ENCODE data around the gene BMPR1B.

BMPR1B gene

DNA sequence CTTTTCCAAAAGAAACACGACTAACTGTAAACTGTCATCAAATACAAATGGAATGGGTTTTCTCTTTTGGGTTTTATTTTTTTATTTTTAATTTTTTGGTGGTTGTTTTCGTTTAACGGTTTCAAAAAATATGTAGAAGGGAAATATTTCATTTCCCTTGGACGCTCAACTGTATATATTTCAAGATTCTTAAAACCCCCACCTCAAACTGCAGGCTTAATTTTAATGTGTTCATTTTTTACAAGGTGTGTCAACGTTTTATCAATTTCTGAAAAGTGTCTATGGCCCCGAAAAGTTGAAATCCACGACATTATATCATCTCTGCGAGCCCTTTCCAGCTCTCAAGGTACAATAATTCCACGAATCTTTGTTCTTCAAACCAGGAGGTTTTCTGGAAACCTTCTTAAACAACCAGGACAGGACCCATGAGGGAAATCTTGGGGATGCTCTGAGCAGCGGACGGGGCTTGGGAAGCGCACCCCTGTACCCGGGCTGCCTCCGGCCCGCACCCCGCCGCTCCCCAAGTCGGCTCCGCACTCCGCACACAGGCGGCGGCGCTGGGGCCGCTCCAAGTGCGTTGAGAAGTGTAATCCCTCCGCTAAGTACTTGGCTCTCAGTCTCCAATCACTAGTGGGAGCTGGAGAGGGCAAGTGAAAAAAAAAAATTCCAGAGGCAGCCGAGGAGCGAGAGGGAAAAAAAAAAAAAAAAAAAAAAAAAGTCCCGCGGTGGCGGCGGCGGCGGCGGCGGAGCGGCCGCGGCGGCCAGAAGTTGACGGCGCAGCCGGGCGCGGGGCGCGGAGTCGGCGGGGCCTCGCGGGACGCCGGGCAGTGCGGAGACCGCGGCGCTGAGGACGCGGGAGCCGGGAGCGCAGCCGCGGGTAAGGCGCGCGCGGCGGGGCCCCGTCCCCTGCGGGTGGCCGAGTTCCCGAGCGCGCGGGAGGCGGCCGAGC lies at the start of gene BMPR1B:
BMPR1B (plus strand) TSS at position 764 of the 949 bp plus-strand sequence. CDS start 346,470 bp downstream, outside the sequence.
- no peaks in the 10 kb centered on the region for H3K36me3 Mint-ChIP-seq (ENCODE audit: low read depth)
- no peak within 1 kb of the TSS for H3K27ac Mint-ChIP-seq
- H3K9me3 Mint-ChIP-seq: no peaks in the 10 kb centered on the region
- peaks cover 84% of the 10 kb centered on the region for H3K27me3 Mint-ChIP-seq
- peaks cover 11% of the 10 kb centered on the region for H3K4me1 Mint-ChIP-seq (ENCODE audit: low read depth)
- H3K4me3 Mint-ChIP-seq: peak within 1 kb of the TSS; percentile 69

DNA sequence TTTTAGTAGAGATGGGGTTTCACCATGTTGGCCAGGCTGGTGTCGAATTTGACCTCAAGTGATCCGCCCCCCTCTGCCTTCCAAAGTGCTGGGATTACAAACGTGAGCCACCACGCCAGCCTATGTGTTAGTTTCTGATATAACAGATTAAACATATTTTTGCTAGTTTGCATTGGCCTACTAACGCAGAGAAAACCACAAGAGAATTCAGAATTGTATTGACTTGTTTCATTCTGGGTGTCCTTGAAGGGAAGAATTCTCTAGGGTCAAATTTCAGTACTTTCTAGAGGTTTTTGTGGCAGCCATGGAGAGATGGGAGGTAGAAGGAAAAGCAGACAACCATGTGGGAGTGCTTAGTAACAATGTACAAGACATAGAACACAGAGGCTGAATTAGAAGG lies 46.1 kb upstream of the BMPR1B start:
- no peaks in the 10 kb centered on the region for H3K36me3 Mint-ChIP-seq (ENCODE audit: low read depth)
- H3K27me3 Mint-ChIP-seq: peaks cover 4% of the 10 kb centered on the region
- no peak overlapping the region for H3K27ac Mint-ChIP-seq
- H3K9me3 Mint-ChIP-seq: peaks cover under 1% of the 10 kb centered on the region
- H3K4me1 Mint-ChIP-seq (ENCODE audit: low read depth): no peaks in the 10 kb centered on the region
- no peak overlapping the region for H3K4me3 Mint-ChIP-seq

DNA sequence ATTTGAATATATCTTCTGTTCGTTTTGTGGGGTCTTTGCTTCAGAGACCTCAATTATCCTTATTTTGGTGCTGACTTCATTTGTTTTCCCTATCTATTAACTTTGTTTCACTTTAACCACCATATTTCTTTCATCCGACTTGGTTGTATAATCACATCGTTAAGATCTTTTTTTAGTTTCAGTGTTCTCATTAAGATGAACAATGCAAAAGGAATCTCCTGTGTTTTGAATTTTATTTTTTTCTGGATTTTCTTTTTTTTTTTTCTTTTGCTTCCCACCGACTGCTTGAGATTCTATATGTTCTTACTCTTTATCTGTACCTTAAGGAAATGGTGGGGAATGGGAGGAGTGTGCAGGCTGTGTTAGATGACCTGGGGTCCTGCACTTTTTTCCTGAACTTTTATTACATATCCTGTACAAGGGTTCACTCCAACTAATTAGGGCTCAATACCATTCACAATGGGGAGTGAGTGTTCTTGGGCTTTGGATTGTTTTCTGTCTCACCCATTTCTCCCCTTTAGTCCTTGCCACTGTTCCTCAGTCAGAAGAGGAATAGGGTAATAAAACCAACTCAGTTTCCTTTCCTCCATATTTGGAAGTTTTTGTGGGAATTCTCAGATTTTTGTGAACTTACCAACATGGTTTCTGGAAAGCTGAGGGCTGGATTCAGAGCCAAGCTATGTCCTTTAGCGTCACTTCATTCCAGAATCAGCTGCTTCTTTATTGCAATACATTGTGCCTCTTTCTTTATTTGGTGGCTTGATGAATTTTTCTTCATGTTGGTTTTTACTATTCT lies 43.2 kb upstream of the BMPR1B start:
- Mint-ChIP-seq H3K4me1 (ENCODE audit: low read depth) (no peaks in the 10 kb centered on the region), H3K27me3 (peaks cover 6% of the 10 kb centered on the region), H3K4me3 (no peak overlapping the region), H3K9me3 (no peaks in the 10 kb centered on the region), H3K27ac (no peak overlapping the region), H3K36me3 (ENCODE audit: low read depth) (no peaks in the 10 kb centered on the region)

- Mint-ChIP-seq H3K9me3 (no peaks in the 10 kb centered on the region), H3K27ac (no peak overlapping the region), H3K4me1 (ENCODE audit: low read depth) (no peaks in the 10 kb centered on the region), H3K27me3 (peaks cover 8% of the 10 kb centered on the region), H3K36me3 (ENCODE audit: low read depth) (no peaks in the 10 kb centered on the region), H3K4me3 (no peak overlapping the region)
Measured at GRCh38 chr4:94715726-94716125, 42.0 kb upstream of the BMPR1B start.

- Mint-ChIP-seq H3K4me1 (ENCODE audit: low read depth) (no peaks in the 10 kb centered on the region), H3K36me3 (ENCODE audit: low read depth) (no peaks in the 10 kb centered on the region), H3K4me3 (no peak overlapping the region), H3K27me3 (peaks cover 4% of the 10 kb centered on the region), H3K9me3 (no peaks in the 10 kb centered on the region), H3K27ac (no peak overlapping the region)
Measured at GRCh38 chr4:94721310-94721709, 36.4 kb upstream of the BMPR1B start.

GRCh38 chr4:94722270-94722669 lies 35.5 kb upstream of the BMPR1B start:
- no peaks in the 10 kb centered on the region for H3K4me1 Mint-ChIP-seq (ENCODE audit: low read depth)
- no peaks in the 10 kb centered on the region for H3K36me3 Mint-ChIP-seq (ENCODE audit: low read depth)
- no peak overlapping the region for H3K27ac Mint-ChIP-seq
- H3K27me3 Mint-ChIP-seq: peaks cover 8% of the 10 kb centered on the region
- no peaks in the 10 kb centered on the region for H3K9me3 Mint-ChIP-seq
- H3K4me3 Mint-ChIP-seq: no peak overlapping the region

DNA sequence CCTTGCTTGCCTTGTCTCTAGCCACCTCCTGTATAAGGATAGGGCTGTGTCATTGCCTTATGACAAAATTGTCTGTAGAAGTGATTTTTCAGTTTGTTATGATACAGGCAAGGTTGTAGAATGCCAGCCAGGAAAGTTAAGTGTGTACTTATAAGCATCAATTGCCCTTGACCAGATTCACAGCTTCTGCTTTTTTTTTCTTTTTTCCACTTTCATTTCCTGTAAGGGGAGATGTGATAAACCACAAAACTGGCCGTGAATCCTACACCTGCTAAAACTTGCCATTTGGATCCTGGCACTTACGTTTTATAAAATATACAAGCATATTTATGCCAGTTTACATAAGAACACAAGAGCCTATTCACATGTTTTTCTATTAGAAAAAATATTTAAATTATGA lies 35.0 kb upstream of the BMPR1B start:
- Mint-ChIP-seq H3K9me3 (no peaks in the 10 kb centered on the region), H3K27ac (no peak overlapping the region), H3K27me3 (peaks cover 8% of the 10 kb centered on the region), H3K4me3 (no peak overlapping the region), H3K36me3 (ENCODE audit: low read depth) (no peaks in the 10 kb centered on the region), H3K4me1 (ENCODE audit: low read depth) (no peaks in the 10 kb centered on the region)

- Mint-ChIP-seq H3K9me3 (no peaks in the 10 kb centered on the region), H3K36me3 (ENCODE audit: low read depth) (no peaks in the 10 kb centered on the region), H3K4me3 (no peak overlapping the region), H3K4me1 (ENCODE audit: low read depth) (no peaks in the 10 kb centered on the region), H3K27me3 (peaks cover 17% of the 10 kb centered on the region), H3K27ac (no peak overlapping the region)
Measured at GRCh38 chr4:94724016-94724790, 33.6 kb upstream of the BMPR1B start.

- peaks cover 13% of the 10 kb centered on the region for H3K27me3 Mint-ChIP-seq
- H3K9me3 Mint-ChIP-seq: no peaks in the 10 kb centered on the region
- H3K27ac Mint-ChIP-seq: no peak overlapping the region
- H3K36me3 Mint-ChIP-seq (ENCODE audit: low read depth): no peaks in the 10 kb centered on the region
- no peaks in the 10 kb centered on the region for H3K4me1 Mint-ChIP-seq (ENCODE audit: low read depth)
- H3K4me3 Mint-ChIP-seq: no peak overlapping the region
Measured at GRCh38 chr4:94726524-94727123, 31.1 kb upstream of the BMPR1B start.

GRCh38 chr4:94728056-94728766 lies 29.5 kb upstream of the BMPR1B start:
- H3K4me3 Mint-ChIP-seq: no peak overlapping the region
- no peaks in the 10 kb centered on the region for H3K4me1 Mint-ChIP-seq (ENCODE audit: low read depth)
- no peak overlapping the region for H3K27ac Mint-ChIP-seq
- peaks cover 13% of the 10 kb centered on the region for H3K27me3 Mint-ChIP-seq
- H3K36me3 Mint-ChIP-seq (ENCODE audit: low read depth): no peaks in the 10 kb centered on the region
- no peaks in the 10 kb centered on the region for H3K9me3 Mint-ChIP-seq

DNA sequence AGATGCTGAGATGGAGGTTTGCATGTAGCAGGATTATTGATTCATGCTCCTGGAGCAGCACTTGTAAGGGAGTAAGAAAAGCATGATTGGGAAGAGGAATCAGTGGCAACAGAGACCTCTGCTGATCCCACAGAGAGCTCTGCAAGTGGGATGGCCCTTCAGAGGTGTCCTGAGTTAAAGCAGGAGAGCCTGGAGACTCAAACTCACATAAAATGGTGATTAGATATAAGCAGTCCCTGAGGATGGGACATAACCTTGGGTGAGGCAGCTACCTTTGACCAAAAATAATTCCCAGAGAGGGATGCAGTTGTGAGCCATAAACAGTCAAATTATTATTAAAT lies 25.4 kb upstream of the BMPR1B start:
- Mint-ChIP-seq H3K4me3 (no peak overlapping the region), H3K4me1 (ENCODE audit: low read depth) (no peaks in the 10 kb centered on the region), H3K27ac (no peak overlapping the region), H3K27me3 (peaks cover 9% of the 10 kb centered on the region), H3K36me3 (ENCODE audit: low read depth) (no peaks in the 10 kb centered on the region), H3K9me3 (no peaks in the 10 kb centered on the region)

DNA sequence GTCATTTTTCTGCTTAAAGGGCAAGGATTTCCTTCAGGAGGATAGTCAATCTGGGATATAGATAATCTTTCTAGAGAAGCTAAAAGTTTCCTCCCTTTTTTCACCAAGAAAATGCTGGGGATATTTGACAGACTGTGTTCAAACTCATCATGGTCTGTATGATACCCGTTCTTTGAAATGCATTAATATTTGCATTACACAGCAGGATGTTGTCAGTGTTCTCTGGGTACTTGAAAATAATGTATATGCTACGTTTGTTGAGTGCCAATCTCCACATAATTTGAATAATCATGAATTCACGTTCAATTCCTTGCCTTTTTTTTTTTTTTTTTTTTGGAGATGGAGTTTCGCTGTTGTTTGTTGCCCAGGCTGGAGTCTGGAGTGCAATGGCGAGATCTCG lies 18.0 kb upstream of the BMPR1B start:
- Mint-ChIP-seq H3K36me3 (ENCODE audit: low read depth) (no peaks in the 10 kb centered on the region), H3K4me3 (no peak overlapping the region), H3K27me3 (peaks cover 7% of the 10 kb centered on the region), H3K4me1 (ENCODE audit: low read depth) (no peaks in the 10 kb centered on the region), H3K27ac (no peak overlapping the region), H3K9me3 (no peaks in the 10 kb centered on the region)

DNA sequence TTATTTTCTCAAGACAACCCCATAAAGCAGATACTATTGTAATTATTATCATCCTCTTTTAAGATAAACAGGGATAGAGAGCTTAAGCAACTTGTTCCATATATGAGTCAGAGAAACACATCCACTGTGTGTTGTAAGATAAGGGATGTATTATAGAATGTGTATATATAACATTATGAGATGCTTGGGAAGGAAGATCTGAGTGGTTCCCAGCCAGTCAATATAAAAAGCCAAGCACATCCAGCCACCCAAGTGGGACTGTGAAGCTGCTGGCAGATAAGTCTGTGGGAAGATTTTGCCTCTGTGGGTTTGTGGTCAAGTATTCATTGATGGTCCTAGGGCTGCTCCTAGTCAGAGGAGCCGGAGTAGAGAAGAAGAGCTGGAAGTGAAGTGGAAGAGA lies 16.5 kb upstream of the BMPR1B start:
- Mint-ChIP-seq H3K27ac (no peak overlapping the region), H3K4me1 (ENCODE audit: low read depth) (no peaks in the 10 kb centered on the region), H3K36me3 (ENCODE audit: low read depth) (no peaks in the 10 kb centered on the region), H3K27me3 (peaks cover 7% of the 10 kb centered on the region), H3K9me3 (no peaks in the 10 kb centered on the region), H3K4me3 (no peak overlapping the region)

- peaks cover 7% of the 10 kb centered on the region for H3K27me3 Mint-ChIP-seq
- H3K4me3 Mint-ChIP-seq: no peak overlapping the region
- no peak overlapping the region for H3K27ac Mint-ChIP-seq
- H3K4me1 Mint-ChIP-seq (ENCODE audit: low read depth): no peaks in the 10 kb centered on the region
- H3K36me3 Mint-ChIP-seq (ENCODE audit: low read depth): no peaks in the 10 kb centered on the region
- H3K9me3 Mint-ChIP-seq: no peaks in the 10 kb centered on the region
Measured at GRCh38 chr4:94743838-94744237, 13.9 kb upstream of the BMPR1B start.

Data from stimulated activated naive CD8-positive, alpha-beta T cell treated with anti-CD3 and anti-CD28 coated beads, Interleukin-15, Interleukin-2, amounts not matched to agents 100 ng/mL and 50 ng/mL, for 24 hours (primary cell).